ENCODE results near the gene DPP10. TPM values are rescaled to one million over a fixed set of nuclear protein-coding genes. Genes with fewer than 3 reads are reported as not detected.

Gene DPP10
- total RNA-seq, 6 experiments from 2014 or later = not detected

GRCh38 chr2:114859726-114860510 lies 417.5 kb downstream of the DPP10 start:
- DNase-seq = no peak
- H3K9me3 Mint-ChIP-seq = peaks cover 43% of the 10 kb centered on the region
- no peaks in the 10 kb centered on the region for H3K27me3 Mint-ChIP-seq (ENCODE audit: insufficient read depth)
- H3K36me3 Mint-ChIP-seq (ENCODE audit: low read depth) = no peaks in the 10 kb centered on the region
- H3K4me3 Mint-ChIP-seq = no peak overlapping the region
- H3K27ac Mint-ChIP-seq = no peak overlapping the region
- H3K4me1 Mint-ChIP-seq (ENCODE audit: low read depth) = no peaks in the 10 kb centered on the region
- TF ChIP-seq, protein P1, sequence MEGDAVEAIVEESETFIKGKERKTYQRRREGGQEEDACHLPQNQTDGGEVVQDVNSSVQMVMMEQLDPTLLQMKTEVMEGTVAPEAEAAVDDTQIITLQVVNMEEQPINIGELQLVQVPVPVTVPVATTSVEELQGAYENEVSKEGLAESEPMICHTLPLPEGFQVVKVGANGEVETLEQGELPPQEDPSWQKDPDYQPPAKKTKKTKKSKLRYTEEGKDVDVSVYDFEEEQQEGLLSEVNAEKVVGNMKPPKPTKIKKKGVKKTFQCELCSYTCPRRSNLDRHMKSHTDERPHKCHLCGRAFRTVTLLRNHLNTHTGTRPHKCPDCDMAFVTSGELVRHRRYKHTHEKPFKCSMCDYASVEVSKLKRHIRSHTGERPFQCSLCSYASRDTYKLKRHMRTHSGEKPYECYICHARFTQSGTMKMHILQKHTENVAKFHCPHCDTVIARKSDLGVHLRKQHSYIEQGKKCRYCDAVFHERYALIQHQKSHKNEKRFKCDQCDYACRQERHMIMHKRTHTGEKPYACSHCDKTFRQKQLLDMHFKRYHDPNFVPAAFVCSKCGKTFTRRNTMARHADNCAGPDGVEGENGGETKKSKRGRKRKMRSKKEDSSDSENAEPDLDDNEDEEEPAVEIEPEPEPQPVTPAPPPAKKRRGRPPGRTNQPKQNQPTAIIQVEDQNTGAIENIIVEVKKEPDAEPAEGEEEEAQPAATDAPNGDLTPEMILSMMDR (IDR thresholded peaks at IDR 0.05) = no peak

GRCh38 chr2:114862243-114862642 lies 419.8 kb downstream of the DPP10 start:
- peaks cover 40% of the 10 kb centered on the region for H3K9me3 Mint-ChIP-seq
- H3K27ac Mint-ChIP-seq = no peak overlapping the region
- TF ChIP-seq, protein P1 (IDR thresholded peaks at IDR 0.05) = no peak
- no peaks in the 10 kb centered on the region for H3K27me3 Mint-ChIP-seq (ENCODE audit: insufficient read depth)
- no peaks in the 10 kb centered on the region for H3K4me1 Mint-ChIP-seq (ENCODE audit: low read depth)
- no peaks in the 10 kb centered on the region for H3K36me3 Mint-ChIP-seq (ENCODE audit: low read depth)
- H3K4me3 Mint-ChIP-seq = no peak overlapping the region
- DNase-seq = no peak

DNA sequence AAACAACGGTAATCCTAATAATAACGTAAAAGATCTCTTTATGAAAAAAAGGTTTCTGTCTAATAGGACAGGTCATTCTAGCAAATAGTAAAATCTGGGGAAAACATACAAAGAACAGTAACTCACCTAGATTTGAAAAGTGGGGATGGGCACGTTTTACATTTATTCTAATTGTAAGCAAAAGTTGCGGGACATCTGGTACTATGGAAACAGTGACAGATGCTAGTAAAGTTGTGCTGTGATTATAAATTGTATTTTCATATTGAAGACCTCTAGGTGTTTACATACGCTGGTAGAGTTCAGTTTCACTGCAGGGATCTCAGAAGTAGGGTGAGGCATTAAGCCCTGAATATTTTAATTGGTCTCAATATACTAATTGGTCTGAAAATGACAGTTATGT lies 422.5 kb downstream of the DPP10 start:
- Mint-ChIP-seq H3K27ac (no peak overlapping the region), H3K9me3 (peaks cover 36% of the 10 kb centered on the region), H3K4me1 (ENCODE audit: low read depth) (no peaks in the 10 kb centered on the region), H3K27me3 (ENCODE audit: insufficient read depth) (no peaks in the 10 kb centered on the region), H3K36me3 (ENCODE audit: low read depth) (no peaks in the 10 kb centered on the region), H3K4me3 (no peak overlapping the region)
- DNase-seq = no peak
- TF ChIP-seq, protein P1 (IDR thresholded peaks at IDR 0.05) = no peak

DNA sequence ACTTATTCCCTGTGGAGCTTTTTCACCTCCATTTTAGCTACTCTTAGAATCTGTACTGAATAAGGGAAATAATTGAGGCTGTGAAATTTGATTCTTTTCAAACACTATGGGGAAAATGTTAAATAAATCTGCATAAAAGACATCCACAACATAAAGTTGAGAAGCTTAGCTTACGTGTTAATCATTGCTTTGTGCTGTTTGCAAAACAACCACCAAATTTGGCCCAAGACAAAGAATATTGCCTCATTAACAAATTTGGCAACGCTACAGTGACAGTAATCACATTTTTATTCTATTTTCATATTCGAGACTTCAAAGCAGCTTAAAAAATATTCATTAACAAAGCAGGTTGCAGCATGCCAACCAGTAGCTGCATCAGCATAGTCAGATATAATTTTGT lies 437.6 kb downstream of the DPP10 start:
- TF ChIP-seq, protein P1 (IDR thresholded peaks at IDR 0.05) = no peak

DNA sequence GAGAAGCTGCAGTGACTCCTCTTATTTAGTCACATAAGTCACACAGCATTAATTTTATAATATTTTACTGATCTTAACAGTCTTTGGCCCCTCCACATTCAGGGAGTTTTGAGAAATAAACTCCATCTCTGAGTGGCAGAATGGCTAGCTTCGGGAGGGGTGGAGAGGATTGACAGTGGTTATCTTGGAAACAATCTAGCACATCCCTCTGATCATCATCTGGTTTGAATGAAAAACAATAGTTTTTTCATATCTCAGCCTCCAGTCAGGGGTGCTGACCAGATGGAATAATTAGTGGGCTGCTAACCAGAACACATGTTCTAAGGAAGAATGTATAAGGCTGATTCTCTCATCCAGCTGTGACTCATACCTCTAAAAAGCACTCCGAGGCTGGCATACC lies 477.5 kb downstream of the DPP10 start:
- no peaks in the 10 kb centered on the region for H3K36me3 Mint-ChIP-seq (ENCODE audit: low read depth)
- DNase-seq = no peak
- no peaks in the 10 kb centered on the region; the same call in none of the 2 replicates for H3K27me3 Mint-ChIP-seq (ENCODE audit: insufficient read depth)
- TF ChIP-seq, protein P1 (IDR thresholded peaks at IDR 0.05) = no peak
- no peak overlapping the region for H3K4me3 Mint-ChIP-seq
- peaks cover 47% of the 10 kb centered on the region for H3K9me3 Mint-ChIP-seq
- H3K4me1 Mint-ChIP-seq (ENCODE audit: low read depth) = no peaks in the 10 kb centered on the region
- no peak overlapping the region for H3K27ac Mint-ChIP-seq

More for the DNA sequence above, 437.6 kb downstream of the DPP10 start:
- no peak overlapping the region for H3K27ac Mint-ChIP-seq
- H3K27me3 Mint-ChIP-seq (ENCODE audit: insufficient read depth) = no peaks in the 10 kb centered on the region
- no peaks in the 10 kb centered on the region for H3K36me3 Mint-ChIP-seq (ENCODE audit: low read depth)
- H3K9me3 Mint-ChIP-seq = peaks cover 12% of the 10 kb centered on the region; the same call in 1 of the 2 replicates
- no peak overlapping the region for H3K4me3 Mint-ChIP-seq
- DNase-seq = no peak
- no peaks in the 10 kb centered on the region for H3K4me1 Mint-ChIP-seq (ENCODE audit: low read depth)

Data from HFFc6 (cell line).